Right atrium auricular region (tissue), 2 donors: ENCODE measurements around the gene ZNF423. TPM values are rescaled to one million over a fixed set of nuclear protein-coding genes. Genes with fewer than 3 reads are reported as not detected.
"Not testable (repeated sequence)": the region's sequence is repeated elsewhere in the genome, so short reads cannot be mapped to it uniquely, and the experiment has no call there.

Experiments
- DNase-seq: peaks from one replicate; pipeline ENCODE4 v3.0.0-alpha.2; 2019; ENCODE audit warnings: low spot score
- H3K27ac ChIP-seq, 2 donors: fragments of 200-600 bp; sonication (generic); 1 replicate in 1 of 2; 2 replicates in 1 of 2; pipeline ENCODE4 v1.5.1; 2016 to 2019
- H3K27me3 ChIP-seq, 2 donors: fragments of 200-600 bp; sonication (generic); one replicate each; pipeline versions ENCODE4 v1.5.1 to v1.6.0; 2017 to 2019
- H3K36me3 ChIP-seq: fragments of 200-600 bp; sonication (generic); one replicate; pipeline ENCODE4 v1.5.1; 2016
- H3K4me1 ChIP-seq, 2 donors: fragments of 200-600 bp; sonication (generic); one replicate each; pipeline versions ENCODE4 v1.5.1 to v1.6.0; 2017 to 2019
- H3K4me3 ChIP-seq, 2 donors: fragments of 200-600 bp; sonication (generic); 1 replicate in 1 of 2; 2 replicates in 1 of 2; pipeline ENCODE4 v1.5.1; 2017 to 2019; ENCODE audit warnings: mild to moderate bottlenecking in 1 of 2, moderate library complexity in 1 of 2
- H3K9me3 ChIP-seq, 2 donors: fragments of 200-600 bp; sonication (generic); one replicate each; pipeline ENCODE4 v1.5.1; 2019
- CTCF ChIP-seq, 2 donors: fragments of 200-600 bp; sonication (generic); IDR thresholded peaks; one replicate each; pipeline ENCODE4 v1.5.1; 2019; ENCODE audit warnings: antibody characterized with exemption in 2 of 2
- total RNA-seq, 2 donors: library from RNA; depleted of rRNA; stranded (reverse); fragments of >200 nt; gene quantifications; one replicate each; pipeline ENCODE4 v1.1.0, GENCODE V29; 2016

ZNF423 gene
- total RNA-seq, 2 donors from 2014 or later: 8.5 to 10.7 TPM

- peaks cover 0 to 15% of the 10 kb centered on the region in 2 donors for H3K9me3 ChIP-seq
Observed at GRCh38 chr16:49682577-49683165, 173.2 kb downstream of the ZNF423 start.

GRCh38 chr16:49681217-49681883 is 174.6 kb downstream of the ZNF423 start:
- no peak for DNase-seq
- no peaks in the 10 kb centered on the region for H3K27me3 ChIP-seq
- peaks cover 0 to 15% of the 10 kb centered on the region in 2 donors for H3K9me3 ChIP-seq
- no peak for TF ChIP-seq CTCF (IDR thresholded peaks at IDR 0.05)
- no peaks in the 10 kb centered on the region for H3K4me1 ChIP-seq
- no peak overlapping the region for H3K4me3 ChIP-seq
- no peaks in the 10 kb centered on the region for H3K36me3 ChIP-seq
- no peak overlapping the region for H3K27ac ChIP-seq

More at GRCh38 chr16:49682577-49683165, 173.2 kb downstream of the ZNF423 start:
- no peaks in the 10 kb centered on the region for H3K36me3 ChIP-seq
- peaks cover 0 to 4% of the 10 kb centered on the region in 2 donors for H3K4me1 ChIP-seq
- TF ChIP-seq CTCF (IDR thresholded peaks at IDR 0.05): no peak
- H3K27me3 ChIP-seq: no peaks in the 10 kb centered on the region
- H3K27ac ChIP-seq: no peak overlapping the region
- H3K4me3 ChIP-seq: no peak overlapping the region
- no peak for DNase-seq

- no peaks in the 10 kb centered on the region for H3K4me1 ChIP-seq
- H3K4me3 ChIP-seq: no peak overlapping the region
- H3K27ac ChIP-seq: no peak overlapping the region
- peaks cover 0 to 15% of the 10 kb centered on the region in 2 donors for H3K9me3 ChIP-seq
- H3K36me3 ChIP-seq: no peaks in the 10 kb centered on the region
- DNase-seq: no peak
- H3K27me3 ChIP-seq: no peaks in the 10 kb centered on the region
- no peak for TF ChIP-seq CTCF (IDR thresholded peaks at IDR 0.05)
Observed at GRCh38 chr16:49679095-49679494, 176.8 kb downstream of the ZNF423 start.

- not testable (repeated sequence) for H3K27ac ChIP-seq, H3K4me1 ChIP-seq, H3K27me3 ChIP-seq, H3K36me3 ChIP-seq, DNase-seq, H3K4me3 ChIP-seq
- peaks cover 0 to 15% of the 10 kb centered on the region in 2 donors for H3K9me3 ChIP-seq
Observed at GRCh38 chr16:49677661-49678060, 178.3 kb downstream of the ZNF423 start.

GRCh38 chr16:49675413-49675812 is 180.5 kb downstream of the ZNF423 start:
- H3K27me3 ChIP-seq: no peaks in the 10 kb centered on the region
- no peak for DNase-seq
- no peak overlapping the region for H3K4me3 ChIP-seq
- H3K36me3 ChIP-seq: no peaks in the 10 kb centered on the region
- peaks cover 0 to 9% of the 10 kb centered on the region in 2 donors for H3K9me3 ChIP-seq
- H3K4me1 ChIP-seq: no peaks in the 10 kb centered on the region
- TF ChIP-seq CTCF (IDR thresholded peaks at IDR 0.05): no peak
- no peak overlapping the region for H3K27ac ChIP-seq

- DNase-seq: no peak
- H3K4me1 ChIP-seq: no peaks in the 10 kb centered on the region
Observed at GRCh38 chr16:49674990-49675389, 180.9 kb downstream of the ZNF423 start.

More at GRCh38 chr16:49674990-49675389, 180.9 kb downstream of the ZNF423 start:
- Histone ChIP-seq H3K27ac (no peak overlapping the region), H3K36me3 (no peaks in the 10 kb centered on the region), H3K4me3 (no peak overlapping the region), H3K27me3 (no peaks in the 10 kb centered on the region), H3K9me3 (peaks cover 0 to 5% of the 10 kb centered on the region in 2 donors)
- TF ChIP-seq CTCF (IDR thresholded peaks at IDR 0.05): no peak
